ENCODE results near the gene CDH8. TPM values are rescaled to one million over a fixed set of nuclear protein-coding genes. Genes with fewer than 3 reads are reported as not detected.
"Not testable (repeated sequence)": the region's sequence is repeated elsewhere in the genome, so short reads cannot be mapped to it uniquely, and the experiment has no call there.

Gene CDH8
- total RNA-seq, 1 donor: under 0.01 TPM

DNA sequence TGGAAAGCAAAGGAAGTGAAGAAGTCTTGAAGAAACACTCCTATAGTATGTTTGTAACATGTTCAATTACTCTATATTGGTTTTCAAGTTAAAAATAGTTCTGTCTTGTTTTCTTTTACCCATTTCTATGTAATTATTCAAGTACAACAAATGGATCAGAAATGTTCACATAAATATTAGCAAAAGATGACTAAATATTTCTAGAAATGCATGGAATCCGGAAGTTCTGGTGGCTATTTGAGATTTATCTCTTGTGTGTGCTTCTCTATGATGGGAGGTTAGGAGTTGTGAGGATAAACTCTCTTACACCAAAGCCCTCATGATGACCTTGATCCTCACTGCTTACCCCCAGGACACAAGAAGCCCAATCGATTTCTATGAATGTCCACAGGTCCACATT, 237.5 kb downstream of the CDH8 start:
- no peak for DNase-seq (ENCODE audit: low read depth in 2 of 3, low spot score in 2 of 3)

DNA sequence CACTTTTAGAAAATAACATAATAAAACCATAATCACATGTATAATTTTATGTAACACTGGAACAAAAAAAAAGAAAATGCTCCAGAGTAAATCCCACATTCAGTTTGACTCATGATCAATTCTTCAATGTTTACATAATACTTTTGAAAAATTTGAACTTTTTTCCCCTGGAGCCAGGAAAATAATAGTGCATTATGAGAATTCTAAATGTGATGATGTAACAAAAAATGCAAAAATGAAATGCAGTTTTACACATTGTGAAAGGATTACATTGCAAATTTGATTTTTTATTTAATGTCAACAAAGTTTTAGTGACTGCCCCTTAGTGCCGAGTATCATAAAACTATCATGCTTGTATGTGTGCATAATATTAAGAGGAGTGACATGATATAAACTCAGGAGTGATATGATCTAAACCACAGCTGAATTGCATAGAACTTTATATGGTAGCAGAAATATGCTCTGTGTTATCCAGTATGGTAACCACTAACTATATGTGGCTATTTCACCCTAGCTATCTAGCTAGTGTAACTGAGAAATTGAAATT, 238.2 kb downstream of the CDH8 start:
- DNase-seq (ENCODE audit: low read depth in 2 of 3, low spot score in 2 of 3): no peak

DNA sequence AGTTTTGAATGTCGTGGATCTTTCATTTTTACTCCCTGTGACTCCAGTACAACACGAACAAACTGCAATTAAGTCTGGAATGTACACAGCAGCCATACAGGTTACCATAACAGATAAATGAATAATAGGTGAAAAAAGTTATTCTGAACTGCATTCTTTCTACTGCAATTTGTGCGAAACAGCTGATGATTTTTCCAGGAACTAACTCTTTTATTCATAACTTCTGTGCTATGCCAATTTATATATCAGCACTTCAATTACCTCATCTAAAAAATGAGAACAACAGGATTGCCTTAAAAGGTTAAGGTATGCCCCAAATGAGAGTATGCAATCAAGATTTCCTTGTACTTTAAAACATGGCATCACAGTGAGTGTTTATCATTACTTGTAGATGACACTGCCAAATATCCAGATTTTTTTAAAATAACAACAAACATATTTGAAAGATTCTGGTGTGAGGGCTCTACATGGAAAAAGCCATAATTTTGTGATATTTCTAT, 238.9 kb downstream of the CDH8 start:
- DNase-seq (ENCODE audit: low read depth in 2 of 3, low spot score in 2 of 3): no peak

DNA sequence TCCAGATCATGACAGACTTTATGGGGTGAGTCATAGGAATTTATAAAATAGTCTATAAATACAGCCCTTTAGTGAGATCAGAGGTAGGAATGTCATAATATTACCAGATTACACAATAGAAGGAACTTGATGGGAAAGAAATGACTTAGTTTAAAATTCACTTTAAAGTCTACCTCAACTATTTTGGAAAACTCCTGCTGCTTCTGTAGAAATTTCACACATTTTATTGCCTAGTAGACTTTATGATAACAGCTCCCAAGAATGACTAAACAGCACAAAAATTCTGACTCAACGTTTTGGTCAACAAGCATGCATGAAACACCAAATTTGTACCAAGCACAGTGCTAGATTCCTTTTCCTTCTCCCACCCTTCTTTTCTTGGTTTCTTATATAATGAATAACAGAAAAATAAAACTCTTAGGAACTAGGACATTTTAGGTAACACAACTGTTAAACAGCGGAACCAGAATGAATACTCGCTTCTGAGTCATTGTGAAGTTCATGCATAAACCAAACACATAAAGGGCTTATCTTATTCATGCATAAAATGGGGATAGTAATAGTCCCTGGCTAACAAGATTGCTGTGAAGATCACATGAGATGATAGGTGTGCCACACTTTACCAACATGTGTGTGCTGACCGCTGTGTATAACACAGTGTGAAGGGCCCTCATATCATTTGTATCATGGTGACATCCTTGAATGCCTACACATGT, 243.9 kb downstream of the CDH8 start:
- no peak for DNase-seq (ENCODE audit: low read depth in 2 of 3, low spot score in 2 of 3)

DNA sequence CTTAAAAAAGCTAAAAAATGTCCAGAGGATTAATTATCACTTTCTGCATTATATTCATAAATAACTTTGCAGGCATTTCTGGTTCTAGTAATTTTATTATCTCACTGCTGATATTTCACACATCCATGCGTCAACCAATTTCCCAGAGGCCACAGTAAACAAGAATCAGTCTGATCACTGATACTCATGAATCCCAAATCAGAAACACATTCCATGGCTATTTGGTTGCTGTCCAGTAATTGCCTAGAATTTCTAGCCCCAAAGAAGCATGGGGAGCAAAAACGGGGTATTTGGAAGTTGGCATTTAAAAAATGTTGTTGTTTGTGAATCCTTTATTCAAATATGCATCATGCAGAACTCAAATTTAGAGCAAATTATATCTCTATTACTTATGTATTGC, 244.8 kb downstream of the CDH8 start:
- no peak for DNase-seq (ENCODE audit: low read depth in 2 of 3, low spot score in 2 of 3)

DNA sequence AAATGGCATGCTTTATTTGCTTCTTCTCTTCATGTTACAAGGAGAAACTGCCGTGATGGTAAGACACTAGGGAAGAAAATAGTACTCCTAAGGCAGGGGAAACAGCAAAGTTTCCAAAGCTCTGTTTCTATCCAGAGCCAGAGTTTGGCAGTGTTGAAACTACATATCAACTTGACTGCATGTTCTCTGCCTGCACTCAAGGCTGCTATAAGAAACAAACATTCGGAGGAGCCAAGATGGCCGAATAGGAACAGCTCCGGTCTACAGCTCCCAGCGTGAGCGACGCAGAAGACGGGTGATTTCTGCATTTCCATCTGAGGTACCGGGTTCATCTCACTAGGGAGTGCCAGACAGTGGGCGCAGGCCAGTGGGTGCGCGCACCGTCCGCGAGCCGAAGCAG, 254.4 kb downstream of the CDH8 start:
- DNase-seq (ENCODE audit: low read depth in 2 of 3, low spot score in 2 of 3): not testable (repeated sequence)

DNA sequence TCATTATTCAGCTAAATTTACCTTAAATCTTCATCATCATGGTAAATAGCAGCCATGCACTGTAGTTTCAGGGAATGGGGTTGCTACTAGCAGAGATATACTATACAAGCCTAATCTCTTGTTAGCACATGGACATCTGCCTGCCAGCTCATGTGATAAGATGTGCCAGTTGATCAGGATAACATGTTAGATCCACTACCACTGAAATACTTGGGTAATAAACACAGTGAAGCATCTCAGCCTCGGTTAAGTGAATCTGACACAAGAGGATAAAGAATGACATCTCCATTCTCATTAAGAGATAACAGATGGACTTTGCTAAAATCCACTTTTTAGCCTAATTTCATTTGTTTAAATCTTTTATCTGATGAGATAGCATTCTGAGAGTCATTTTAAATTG, 256.1 kb downstream of the CDH8 start:
- DNase-seq (ENCODE audit: low read depth in 2 of 3, low spot score in 2 of 3): no peak

DNA sequence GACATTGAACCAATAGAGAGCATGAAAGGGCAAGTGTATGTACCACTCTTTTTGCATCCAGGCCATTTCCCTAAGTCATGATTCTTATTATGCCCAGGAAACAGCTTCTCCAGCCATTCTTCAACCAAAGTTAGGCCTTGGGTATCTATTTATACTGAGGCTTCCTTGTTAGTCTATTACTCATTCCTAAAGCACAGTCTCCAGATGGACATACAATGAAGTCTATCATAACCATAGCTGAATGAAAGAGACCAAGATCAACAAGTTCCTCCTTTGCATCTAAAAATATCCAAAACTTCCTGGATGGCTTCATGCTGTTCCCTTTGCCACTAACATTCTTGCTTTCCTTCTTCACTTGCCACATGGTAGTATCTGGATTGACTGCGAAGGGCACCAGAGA, 265.9 kb downstream of the CDH8 start:
- DNase-seq (ENCODE audit: low read depth in 2 of 3, low spot score in 2 of 3): no peak

DNA sequence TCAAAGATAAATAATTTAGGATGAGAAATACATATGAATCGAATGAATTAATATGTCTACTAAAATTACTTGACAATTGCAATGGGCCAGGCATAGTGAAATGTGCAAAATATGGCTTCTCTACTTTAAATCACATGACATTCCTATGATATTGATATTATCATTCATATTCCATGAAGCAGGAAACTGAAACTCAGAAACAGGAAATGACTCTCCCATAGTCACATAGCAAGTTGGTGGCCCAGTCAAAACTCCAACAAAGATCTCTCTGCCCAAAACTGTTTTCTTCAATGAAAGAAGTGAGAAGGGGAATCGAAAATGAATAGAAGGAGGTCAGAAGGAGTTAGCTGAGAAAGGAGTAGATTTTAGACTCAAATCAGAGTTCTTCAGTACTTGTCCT, 272.2 kb downstream of the CDH8 start:
- no peak for DNase-seq (ENCODE audit: low read depth in 2 of 3, low spot score in 2 of 3)

DNA sequence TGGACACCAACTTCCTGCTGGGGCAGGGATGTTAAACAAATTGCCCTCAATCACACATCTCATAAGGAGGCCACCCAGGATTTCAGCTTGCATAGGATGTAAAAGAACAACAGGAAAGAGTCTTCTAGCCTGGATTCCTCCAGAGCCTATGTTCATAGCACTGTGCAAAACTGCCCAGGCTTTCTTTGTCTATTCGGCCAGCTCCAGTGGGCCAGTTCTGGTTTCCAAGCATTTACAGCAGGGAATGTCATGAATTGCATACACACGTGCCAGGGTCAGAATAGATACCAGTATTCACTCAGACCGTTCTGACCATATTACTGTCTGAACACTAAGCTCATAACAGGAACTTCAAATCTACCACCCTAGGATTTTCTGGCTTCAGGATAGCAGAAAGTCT, 273.2 kb downstream of the CDH8 start:
- DNase-seq (ENCODE audit: low read depth in 2 of 3, low spot score in 2 of 3): no peak

DNA sequence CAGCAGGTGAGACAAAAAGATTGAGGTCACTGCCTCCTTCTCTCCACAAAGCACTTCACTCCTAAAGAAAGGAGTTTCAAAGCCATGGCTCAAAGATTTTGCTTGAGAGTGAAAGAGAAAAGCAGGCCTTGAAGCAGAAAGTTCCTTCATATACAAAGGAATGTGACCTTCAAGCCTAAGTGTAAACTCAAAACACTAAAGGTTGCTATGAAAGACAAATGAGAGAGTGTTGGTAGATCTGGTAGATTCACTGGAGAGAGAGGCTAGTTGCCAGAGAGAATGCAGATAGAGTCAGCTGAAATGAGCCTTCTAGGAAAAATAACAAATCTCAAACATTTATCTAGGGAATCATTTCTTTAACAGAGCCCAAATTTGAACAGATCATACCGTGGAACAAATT, 305.2 kb downstream of the CDH8 start:
- no peak for DNase-seq (ENCODE audit: low read depth in 2 of 3, low spot score in 2 of 3)

DNA sequence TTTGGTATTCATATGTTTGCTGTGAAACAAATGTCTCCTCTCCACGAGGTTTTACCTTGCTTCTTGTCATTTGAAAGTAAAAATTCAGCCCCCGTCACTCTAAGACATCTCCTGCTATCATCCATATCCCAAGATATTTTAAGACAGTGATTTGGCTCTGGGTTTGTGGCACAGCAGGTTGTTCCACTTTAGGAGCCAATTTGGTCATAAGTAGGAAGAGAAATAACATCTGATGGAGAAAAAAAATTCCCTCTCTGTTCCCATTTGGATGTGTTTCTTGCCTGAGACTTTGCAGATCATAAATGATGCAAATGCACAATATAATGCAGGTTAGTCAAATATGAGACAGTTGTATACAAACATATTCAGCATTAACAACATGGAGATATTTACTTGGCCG, 309.5 kb downstream of the CDH8 start:
- no peak for DNase-seq (ENCODE audit: low read depth in 2 of 3, low spot score in 2 of 3)

DNA sequence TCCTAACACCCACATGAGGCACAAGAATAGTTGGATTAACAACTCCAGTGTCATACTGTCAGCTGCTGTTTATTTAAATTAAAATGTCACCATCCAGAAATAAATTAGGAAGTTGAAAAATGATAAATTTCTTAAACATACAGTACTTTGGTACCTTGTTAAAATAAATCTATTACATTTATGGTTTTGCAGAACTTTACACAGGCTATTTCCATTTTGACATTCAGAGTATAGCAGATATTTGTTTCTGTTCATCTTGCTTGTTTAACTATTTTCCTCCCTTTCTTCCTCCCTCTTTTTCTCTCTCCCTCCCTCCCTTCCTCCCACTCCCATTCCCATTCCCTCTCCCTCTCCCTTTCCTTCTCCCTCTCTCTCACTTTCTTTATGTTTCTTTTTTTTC, 310.1 kb downstream of the CDH8 start:
- DNase-seq (ENCODE audit: low read depth in 2 of 3, low spot score in 2 of 3): no peak

DNA sequence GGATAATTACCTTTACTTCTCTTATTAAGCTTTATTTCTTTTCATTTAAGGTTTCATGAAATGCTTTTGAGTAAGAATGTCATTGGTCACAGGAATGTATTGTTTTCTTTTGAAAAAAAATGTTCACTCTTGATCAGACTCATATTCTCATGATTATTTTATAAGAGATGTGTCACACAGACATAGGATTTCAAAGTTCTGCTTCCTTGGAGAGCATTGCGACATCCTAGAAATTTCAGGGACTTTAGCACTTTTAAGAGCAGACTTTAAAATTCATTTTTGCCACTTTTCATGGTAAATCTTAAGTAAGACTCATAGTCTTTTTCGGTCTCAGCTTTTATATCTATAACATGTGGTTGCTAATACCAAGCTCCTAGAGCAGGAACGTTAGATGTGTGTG, 314.7 kb downstream of the CDH8 start:
- no peak for DNase-seq (ENCODE audit: low read depth in 2 of 3, low spot score in 2 of 3)

DNA sequence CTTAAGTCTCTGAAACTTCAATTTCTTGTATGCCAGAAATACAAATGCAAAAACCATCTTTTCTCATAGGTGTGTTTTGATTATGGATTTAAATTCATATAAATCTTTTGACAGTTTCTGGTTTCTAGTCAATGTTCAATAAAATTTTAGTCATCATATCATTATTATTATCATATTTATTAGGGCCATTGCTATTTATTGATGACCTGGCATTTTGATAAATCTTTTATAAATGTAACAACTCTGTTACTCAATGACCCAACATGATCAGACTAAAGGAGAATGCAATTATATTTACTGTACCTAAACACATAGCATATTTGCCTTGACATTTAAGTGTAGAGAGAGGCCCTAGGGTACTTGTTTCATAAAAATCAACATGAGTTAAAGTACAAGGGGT, 320.8 kb downstream of the CDH8 start:
- no peak for DNase-seq (ENCODE audit: low read depth in 2 of 3, low spot score in 2 of 3)

DNA sequence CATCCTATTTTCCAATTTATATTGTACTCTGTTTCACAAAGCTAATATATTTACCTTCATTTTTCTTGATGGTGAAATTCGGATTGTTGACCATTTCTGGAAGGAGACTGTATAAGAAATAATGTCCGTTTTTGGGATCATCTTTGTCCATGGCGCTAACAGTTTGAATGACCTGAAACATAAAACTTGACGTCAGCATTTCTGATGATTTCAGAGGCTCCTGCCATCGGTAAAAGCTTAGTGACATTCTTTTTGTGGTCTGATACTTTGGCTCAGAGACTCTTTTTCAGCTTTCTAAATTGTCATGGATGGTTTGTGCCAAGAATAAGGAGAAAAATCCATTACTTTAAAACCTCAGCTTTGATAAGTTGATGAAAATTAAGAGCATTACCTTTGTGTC, 322.5 kb downstream of the CDH8 start:
- no peak for DNase-seq (ENCODE audit: low read depth in 2 of 3, low spot score in 2 of 3)

DNA sequence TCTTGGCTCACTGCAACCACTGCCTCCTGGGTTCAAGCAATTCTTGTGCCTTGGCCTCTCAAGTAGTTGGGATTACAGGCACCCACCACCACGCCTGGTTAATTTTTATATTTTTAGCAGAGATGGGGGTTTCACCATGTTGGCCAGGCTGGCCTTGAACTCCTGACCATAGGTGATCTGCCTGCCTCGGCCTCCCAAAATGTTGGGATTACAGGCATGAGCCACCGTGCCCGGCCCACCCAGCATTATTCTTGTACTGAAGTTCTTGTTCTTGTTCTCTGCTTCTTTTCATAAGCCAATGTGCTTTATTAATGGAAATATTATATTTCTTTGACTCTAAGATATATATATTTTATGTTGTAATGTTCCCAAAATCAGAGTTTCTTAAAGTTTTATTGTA, 336.6 kb downstream of the CDH8 start:
- DNase-seq (ENCODE audit: low read depth in 2 of 3, low spot score in 2 of 3): not testable (repeated sequence)

DNA sequence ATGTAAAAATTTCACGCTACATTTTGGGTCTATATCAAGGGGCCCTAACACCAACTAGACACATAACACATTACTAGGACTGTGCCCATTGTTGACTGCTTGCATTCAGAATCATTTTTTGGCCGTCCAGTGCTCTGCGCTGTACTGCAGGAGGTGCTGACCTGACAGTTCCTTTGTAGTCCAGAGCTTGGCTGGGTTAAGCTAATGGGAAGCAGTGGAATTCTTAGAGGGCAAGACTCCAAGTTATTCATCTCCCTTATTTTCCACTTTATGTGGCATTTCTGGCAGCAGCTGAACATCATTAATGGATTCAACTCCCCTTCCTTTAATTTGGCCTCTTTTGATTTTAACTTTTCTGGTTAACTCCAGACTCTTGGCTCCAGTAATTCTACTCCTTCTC, 351.7 kb downstream of the CDH8 start:
- DNase-seq (ENCODE audit: low read depth in 2 of 3, low spot score in 2 of 3): no peak

DNA sequence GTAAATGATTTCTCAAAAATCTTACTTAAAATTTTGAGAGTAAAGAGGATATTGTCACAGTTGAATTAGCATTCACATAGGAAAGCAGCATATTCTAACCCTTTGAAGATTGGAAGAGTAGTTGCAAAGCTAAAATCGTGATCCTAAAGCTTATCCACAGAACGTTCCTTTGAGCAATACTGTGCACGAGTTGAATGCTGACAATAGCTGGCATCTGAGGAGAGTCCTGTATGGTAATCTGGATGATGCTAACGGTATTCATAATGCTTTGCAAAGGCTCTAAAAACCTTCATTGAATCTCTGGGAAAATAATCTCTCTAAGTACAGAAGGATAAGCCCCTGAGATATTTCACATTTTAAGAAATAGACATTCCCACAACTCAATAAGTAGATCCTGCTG, 354.6 kb downstream of the CDH8 start:
- no peak for DNase-seq (ENCODE audit: low read depth in 2 of 3, low spot score in 2 of 3)

DNA sequence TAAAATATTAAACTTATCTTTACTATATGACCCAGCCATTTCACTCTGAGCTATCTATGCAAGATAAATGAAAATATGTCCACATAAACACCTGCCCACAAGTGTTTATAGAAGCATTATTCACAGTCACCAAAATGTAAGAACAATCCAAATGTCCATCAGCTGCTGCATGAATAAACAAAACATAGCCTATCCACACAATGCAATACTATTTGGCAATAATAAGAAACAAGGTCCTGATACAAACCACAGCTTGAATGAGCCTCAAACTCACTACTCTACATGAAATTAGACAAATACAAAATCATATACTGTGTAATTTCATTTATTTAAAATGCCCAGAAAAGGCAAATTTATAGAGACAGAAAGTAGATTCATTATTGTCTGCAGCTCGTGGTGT, 355.1 kb downstream of the CDH8 start:
- DNase-seq (ENCODE audit: low read depth in 2 of 3, low spot score in 2 of 3): no peak

DNA sequence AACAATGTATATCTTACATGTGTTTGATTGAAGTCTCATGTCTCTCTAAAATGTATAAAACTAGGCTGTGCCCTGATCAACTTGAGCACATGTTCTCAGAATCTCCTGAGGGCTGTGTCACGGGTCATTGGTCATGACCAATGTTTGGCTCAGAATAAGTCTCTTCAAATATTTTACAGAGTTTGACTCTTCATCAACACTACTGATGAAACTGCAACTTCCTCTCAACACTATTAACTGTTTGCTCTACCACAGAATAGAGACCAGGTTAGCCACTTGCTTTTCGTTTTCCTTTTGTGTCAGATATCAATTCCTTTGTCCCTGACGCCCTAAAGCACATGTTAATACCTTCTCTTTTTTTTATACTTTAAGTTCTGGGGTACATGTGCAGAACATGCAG, 358.1 kb downstream of the CDH8 start:
- no peak for DNase-seq (ENCODE audit: low read depth in 2 of 3, low spot score in 2 of 3)

DNA sequence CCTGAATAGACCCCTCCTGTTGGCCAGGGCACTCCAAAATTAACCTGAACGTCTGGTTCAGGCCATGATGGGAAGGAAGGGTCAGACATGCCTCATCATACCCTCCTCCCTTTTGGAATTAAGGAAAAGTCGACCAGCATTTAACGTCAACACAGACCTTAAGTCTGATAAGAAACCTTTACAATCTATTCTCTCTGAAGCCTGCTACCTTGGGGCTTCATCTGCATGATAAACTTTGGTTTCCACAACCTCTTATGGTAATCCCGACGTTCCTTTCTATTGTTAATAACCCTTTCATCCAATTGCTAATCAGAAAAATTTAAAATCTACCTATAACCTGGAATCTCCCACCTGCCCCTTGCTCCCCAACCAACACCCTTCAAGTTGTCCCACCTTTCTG, 358.5 kb downstream of the CDH8 start:
- no peak for DNase-seq (ENCODE audit: low read depth in 2 of 3, low spot score in 2 of 3)

DNA sequence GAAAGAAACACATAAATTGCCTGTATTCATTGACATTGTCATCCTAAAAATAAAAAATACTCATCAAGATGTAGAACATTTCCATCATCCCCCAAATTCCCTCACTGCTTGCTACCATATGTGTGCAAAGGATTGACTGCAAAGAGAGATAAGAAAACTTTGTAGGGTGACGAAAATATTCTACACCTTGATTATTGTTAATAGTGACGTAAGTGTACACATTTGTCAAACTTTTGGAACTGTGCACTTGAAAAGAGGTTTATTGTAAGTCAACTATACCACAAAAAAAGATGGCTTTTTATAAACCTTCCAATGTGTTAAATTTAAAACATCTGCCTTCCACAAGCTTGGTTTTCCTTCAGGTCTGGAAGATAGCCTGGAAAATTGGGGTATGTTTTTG, 359.5 kb downstream of the CDH8 start:
- no peak for DNase-seq (ENCODE audit: low read depth in 2 of 3, low spot score in 2 of 3)

Data from hematopoietic multipotent progenitor cell (in vitro differentiated cells).